GM21529 (cell line): ENCODE measurements around the gene PDZD7.
A peak's percentile ranks its signal among the peaks of the same experiment; 100 is the strongest.

Source experiments
- ATAC-seq: cut with Tn5 transposase; IDR thresholded peaks from one replicate; pipeline ENCODE4 v1.9.1; 2021; ENCODE audit not compliant: unreplicated experiment

PDZD7 gene

DNA sequence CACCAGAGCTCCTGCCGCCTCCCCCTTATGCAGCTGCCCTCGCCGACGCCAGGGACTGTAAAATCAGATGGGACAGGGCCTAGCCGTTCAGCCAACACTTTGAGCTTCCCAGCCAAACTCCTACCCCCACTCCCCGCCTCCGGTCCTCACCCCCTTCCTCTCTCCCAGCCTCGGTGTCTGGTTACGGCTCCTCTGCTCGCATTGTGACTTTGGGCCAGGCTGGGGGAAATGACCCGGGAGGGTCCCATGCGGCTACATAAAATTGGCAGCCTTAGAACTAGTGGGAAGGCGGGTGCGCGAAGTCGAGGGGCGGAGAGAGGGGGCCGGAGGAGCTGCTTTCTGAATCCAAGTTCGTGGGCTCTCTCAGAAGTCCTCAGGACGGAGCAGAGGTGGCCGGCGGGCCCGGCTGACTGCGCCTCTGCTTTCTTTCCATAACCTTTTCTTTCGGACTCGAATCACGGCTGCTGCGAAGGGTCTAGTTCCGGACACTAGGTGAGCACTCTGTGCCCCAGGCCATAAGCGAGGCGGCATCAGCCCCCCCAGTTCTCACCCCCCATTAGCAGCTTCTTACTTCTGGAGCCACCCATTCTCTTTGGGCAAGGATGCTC, 30.8 kb upstream of the PDZD7 start, which contains the start of gene KAZALD1:
Gene KAZALD1, plus strand, starts transcription at position 366 of the 608 bp plus-strand sequence. CDS start 604 bp downstream, outside the sequence.
- ATAC-seq = no peak

DNA sequence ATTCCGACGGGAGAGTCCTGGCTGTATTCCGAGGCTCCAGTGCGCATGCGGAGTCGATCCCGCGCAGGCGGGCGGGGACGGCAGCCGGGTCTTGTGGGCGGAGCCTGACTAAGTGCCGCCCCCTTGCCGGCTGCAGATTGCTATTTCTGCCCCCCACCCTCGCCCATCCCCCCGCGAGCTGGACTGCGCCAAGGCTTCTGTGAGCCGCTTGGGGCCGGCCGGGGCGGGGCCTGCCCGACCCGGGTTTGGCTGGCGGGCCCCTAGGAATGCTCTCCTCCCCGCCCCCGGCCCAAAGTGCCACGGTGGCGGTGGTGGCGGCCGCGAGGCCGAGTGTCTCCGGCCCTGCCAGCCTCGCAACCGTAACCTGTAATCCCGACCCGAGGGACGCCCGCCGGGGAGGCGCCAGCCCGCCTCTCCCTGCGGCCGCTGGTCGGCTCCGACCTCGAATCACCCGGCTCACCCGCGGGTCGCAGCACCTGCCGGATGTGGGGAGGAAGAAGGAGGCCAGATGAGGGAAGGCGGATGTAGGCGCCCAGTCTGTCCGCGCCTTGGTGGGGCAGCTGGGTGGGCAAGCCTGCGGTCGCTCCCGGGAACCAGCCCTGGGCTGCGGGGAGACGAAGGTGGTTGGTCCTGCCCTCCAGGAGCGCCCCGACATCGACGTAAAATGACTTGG, 30.2 kb upstream of the PDZD7 start:
- peak; percentile 56 for ATAC-seq

DNA sequence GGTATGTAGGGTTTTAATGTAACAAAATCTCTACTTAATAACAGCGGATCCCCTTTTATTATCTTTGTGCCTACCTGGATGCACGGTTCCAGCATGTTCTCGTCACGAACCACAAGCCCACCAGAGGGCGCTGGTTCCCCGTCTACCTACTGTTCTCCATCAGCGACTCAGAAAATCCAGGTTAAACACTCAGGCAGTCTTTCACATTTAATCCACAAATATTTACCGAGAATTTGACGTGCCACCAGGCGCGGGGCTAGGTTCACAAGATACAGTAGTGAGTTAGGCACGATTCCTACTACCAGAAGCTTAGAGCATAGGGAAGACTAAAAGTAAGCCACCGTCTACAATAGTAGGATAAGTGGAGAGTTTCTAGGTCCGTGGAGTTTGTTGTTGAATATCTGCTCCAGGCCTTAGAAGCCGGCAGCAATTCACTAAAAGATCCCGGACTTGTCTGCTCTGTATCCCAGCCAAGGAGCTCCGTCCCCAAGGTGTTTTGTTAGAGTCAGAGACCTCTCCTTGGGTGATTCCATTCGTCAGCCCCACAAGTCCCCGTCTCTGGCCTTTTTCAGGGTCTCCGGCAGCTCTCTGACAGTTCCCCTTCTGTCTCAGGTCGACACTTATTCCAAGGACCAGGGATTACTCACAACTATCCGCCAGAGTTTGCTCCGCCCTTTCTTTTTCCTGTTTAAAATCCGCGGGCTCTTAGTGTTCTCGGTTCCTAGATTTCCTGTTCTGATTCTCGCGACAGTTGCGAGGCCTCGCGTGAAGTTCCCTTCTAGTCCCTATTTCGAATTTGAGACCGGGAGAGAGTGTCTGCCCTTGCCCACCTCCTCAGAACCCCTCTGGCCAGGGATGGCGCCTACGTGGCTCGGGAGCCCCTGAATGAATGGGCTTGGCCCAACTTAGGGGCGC, 29.4 kb upstream of the PDZD7 start:
- peak; percentile 44 for ATAC-seq

DNA sequence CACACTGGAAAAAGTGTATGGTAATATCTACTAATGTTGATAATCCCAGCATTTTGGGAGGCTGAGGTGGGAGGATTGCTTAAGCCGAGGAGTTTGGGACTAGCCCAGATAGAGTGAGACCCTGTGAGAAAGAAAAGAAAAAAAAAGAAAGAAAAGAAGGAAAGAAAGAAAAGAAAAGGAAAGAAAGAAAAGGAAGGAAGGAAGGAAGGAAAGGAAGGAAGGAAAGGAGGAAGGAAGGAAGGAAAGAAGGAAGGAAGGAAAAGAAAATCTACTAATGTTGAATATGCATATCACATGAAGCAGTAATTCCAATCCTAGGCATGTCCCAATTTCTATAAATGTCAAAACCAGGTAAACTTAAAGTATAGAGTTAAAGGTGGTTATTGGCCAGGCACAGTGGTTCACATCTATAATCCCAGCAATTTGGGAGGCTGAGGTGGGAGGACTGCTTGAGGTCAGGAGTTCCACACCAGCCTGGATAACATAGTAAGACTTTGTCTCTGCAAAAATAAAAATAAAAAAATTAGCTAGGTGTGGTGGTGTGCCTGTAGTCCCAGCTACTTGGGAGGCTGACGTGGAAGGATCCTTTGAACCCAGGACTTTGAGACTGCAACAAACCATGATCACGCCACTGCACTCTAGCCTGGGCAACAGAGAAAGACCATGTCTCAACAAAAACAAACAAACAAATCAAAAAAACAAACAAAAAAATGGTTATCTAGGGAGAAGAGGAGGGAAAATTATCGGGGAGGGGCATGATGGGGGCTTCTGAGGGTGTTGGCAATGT, 25.6 kb upstream of the PDZD7 start:
- ATAC-seq = no peak

DNA sequence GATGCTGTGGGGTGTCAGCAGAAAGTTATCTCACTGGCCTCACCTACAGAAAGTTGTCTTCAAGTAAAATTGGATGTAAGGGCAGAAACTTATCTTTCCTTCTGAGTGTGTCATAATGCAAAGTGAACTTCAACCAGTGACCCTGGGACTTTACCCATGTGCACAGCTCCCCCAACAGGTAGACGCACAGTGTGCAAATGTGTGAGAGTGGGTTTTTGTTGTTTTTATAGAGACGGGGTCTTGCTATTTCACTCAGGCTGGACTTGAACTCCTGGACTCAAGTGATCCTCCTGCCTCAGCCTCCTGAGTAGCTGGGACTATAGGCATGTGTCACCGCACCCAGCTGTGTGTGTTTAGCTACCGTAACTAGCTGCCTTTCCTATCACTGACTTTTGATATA, 24.5 kb upstream of the PDZD7 start:
- no peak for ATAC-seq

DNA sequence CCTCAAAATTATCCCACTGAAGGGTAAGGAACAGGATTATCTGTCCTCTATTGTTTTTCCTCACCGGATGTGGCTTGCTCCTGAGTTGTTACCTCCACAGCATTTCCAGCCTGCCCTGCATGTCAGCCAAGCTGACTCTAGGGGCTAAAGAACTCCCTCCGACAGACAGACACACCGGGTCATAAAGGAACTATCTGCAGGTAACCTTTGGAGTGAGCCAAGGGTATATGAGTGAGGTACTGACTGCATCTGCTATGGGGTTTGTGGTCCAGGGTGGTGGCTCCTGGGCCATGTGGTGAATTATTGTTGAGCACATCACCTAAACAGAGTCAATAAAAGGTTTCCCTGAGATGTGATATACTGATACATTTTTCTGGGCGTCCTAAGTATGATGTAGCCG, 23.9 kb upstream of the PDZD7 start:
- ATAC-seq = no peak

DNA sequence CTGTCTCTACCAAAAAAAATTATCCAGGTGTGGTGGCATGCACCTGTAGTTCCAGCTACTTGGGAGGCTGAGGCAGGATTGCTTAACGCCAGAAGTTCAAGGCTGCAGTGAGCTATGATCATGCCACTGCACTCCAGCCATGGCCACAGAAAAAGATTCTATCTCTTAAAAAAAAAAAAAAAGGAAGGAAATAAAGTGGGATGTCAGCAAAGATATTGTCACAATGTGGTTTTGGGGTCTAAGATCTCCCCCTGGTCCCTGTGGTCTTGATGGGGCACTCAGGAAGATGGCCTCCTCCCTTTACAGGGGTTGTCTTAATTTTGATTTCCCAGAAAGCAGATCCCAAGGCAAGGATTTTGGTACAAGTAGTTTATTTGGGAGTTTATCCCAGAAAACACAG, 23.4 kb upstream of the PDZD7 start:
- ATAC-seq = no peak

DNA sequence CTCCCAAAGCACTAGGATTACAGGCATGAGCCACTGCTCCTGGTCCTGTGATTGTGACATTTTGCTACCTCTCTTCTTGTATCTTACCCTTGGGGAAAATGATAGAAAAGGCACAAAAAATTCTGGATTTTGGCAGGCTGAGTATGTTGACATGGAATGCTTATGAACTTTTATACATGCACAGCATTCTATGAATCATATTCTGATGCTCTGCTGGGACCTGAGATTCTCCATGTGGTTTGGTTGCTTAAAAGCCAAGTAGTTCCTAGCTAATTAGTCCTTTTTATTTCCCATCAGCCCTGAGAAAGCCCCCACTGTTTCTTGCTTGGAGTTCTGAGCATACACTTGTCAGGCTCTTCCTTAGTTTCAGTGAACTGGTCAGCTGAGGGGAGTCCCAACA, 22.6 kb upstream of the PDZD7 start:
- no peak for ATAC-seq

DNA sequence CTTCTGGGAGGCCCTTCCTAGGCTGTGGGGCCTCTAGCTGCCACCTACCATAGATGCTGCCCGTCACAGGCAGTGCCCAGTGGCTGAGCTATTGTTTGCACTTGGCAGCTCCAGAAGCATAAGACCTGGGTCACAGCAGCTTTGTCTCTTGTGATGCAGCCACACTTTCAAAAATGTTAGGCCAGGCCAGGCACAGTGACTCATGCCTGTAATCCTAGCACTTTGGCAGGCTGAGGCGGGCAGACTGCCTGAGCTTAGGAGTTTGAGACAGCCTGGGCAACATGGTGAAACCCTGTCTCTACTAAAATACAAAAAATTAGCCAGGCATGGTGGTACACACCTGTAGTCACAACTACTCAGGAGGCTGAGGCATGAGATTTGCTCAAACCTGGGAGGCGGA, 21.4 kb upstream of the PDZD7 start:
- ATAC-seq = no peak

DNA sequence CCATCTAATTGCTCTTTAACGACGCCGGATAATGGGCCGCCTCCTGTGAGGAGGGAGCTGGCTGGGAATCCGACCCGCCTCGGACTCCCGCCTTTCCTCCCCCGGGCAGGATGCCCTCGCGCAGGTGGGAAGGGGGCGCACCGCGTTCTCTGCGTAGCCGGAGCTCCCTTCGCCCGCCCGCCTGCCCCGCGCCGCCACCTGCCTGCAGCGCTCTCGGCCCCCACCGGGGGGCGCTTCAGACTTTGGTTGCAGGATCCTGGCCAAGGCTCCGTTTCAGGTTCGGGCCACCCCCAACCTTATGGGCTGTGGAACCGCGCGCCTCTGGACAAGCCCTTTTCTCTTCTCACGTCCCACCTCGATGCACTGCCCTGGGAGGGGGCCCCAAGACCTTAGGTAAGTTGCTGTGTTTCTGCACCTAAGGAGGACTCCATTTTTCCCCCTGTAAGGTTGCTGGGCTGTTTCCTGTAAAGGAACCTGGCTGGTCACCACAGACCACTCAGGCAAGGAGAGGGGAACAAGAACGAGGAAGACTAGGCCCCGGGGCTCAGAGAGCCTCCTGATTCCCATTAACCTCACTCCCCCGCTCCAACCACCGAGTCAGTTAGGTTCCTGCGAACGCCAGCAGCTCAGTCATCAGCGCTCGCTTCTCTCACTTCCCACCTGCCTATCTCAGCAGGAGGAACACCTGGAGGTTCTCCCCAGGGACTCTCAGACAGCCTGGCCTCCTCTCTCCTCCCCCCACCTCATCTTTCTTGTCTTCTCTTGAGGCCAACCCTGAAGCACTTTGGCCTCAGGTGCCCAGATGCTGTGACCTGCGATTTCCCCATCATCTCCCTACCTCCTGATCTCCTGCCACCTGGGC, 19.5 kb upstream of the PDZD7 start:
- ATAC-seq = peak; percentile 80

DNA sequence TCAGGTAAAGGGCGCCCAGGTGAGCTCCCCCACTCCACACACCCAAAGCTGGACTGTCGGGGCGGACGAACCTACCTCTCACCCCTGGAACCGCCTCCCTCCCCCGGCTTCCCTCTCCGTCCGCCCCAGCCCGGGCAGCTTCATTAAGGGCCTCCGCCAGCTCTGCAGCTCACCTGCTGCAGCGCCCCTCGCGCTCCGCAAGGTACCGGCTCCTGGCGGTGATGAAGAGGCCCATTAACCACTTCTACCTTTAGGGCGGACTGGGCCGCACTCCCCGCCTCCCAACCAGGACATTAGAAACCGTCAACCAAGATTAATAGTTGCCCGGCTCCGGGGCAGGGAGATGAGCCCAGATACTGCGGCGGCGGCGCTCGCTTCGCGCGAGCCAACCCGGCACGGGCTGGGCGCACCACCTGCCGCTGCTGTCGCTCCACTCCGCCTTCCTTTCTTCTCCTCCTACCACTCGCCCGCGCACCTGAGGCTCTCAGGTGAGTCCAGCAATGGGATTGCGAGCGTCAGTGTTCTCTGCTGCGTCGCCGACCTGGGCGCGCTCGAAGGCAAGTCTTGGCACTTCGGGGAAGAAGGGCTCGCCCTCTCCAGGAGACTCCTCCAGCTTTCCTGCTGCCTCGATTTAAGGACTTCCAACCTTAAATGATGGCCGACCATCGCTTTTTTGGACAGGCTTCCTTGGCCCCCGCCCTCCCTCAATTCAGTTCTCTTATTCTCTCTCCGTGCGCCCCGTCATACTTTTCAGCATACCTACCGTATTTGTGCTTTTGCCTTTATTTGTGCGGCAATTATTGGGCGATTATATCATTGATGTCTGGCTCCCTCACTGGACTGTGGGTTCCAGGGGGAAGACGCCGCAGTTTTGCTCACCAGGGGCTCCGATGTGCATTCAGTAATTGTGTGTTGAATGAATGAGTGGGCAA, 17.3 kb upstream of the PDZD7 start:
- ATAC-seq = no peak

DNA sequence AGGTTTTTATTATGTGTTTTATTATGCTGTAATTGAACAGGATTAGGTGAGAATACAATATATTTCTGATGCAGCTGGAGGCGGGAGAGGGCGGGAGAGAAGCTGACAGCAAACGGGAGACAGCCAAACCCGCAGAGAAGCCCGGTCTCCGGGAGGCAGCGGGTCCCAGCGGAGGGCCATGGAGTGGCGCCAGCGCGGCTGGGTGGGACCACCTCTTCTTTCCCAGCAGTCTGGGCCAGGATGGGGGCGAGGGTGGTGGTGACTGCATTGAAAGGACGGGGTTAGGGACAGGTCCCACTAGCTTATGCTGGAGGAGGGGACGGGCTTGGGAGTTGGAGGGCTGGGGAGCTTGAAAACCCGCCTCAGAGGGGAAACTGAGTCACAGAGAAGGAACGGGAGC, 16.3 kb upstream of the PDZD7 start:
- no peak for ATAC-seq

DNA sequence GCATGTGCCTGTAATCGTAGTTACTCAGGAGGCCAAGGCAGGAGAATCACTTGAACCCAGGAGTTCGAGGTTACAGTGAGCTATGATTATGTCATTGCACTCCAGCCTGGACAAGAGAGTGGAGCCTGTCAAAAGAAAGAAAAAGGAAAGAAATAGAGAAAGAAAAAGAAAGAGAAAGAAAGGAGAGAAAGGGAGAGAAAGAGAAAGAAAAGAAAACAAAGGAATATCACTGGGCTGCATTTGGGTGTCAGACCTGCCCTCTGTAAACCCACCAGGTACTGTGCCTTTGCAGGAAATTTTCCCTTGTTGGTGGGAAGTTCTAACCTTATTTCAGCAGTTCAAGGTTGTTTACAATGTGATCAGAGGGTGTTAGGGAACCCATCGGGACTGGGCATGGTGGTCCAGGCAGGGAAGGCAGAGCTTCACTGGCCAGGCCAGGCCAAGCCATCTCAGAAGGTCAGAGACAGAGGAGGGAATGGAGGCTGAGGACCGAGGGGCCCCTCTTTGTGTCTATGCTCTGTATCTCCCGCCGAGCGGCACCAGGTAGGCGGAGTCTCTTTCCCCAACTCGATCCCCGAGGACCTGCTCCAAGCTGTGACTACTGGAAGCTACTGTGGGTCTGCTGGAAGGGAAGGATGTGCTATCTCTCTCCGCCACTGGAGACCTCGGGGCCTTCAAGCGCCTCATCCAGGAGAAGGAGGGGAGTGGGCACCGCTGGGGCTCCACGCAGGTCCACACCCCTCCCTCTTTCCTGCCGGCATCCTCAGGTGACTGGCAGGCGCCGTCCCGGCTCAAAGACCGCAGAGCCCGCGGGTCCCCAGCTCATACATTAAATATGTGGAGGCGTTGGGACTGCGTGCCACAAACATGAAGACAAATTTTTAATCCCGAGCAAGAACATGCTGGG, 15.7 kb upstream of the PDZD7 start:
- no peak for ATAC-seq

DNA sequence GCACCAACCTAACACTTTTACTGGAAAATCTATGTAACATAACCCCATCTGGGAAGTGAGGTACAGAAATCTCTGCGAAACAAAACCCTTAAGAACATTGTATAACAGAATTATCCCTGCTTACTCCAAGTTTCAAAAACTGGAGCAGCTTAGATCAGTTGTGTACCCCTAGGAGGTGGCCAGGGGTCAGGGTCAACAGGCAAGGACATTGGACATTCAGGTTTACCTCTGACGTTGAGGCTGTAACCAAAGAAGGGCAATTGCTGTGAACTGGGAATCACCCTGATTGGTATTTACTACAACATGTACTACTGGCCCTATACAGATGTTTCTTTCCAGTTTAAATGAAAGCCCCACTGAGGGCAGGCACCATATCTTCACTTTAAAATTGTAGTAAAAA, 13.2 kb upstream of the PDZD7 start:
- no peak for ATAC-seq

DNA sequence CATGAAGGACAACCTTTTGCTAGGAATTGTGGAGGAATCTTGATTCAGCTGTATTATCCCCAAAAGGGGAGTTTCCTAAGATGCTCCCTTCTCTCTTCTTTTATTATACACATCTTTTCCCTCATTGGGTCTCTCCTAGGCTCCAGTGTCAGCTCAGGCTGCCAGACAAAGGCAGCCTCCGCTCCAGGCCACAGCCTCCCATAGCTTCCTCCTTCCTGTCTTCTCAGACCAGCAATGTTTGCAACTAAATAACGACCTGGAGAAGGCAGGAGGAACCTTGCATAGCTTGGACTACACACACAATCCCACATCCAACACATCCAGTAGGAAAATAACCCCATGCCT, 12.4 kb upstream of the PDZD7 start:
- ATAC-seq = no peak

DNA sequence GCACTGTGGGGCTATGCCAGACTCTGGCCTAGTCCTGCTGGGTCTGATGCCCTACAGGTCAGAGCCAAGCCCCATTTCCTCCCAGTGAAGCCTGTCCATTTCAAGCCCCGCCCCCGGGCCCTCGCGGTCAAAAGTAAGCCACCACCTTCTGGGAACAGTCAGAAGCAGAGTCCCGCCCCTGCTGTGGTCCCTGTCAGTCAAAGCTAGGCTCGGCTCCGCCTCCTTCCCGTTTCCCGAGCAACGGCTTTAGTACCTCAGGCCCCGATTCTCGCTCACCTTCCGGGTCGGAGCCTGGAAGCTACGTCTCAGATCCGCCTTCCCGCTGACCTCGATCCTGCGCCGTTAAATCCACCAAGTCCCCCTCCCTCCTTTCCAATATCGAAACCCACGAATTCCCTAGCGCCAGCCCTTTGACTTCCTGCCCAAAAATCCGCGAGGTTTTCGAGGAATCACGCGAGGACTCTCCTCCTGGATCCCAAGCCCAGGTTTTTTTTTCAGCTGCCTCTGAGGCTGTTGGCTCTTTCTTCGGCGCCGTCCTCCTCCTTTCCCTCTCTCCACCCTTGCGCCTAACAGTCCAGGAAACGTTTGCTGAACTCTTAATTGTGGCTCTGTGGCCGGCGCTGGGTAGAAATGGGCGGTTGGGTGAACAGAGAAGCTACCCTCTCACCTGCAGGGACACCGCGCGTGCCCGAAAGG, 11.9 kb upstream of the PDZD7 start:
- peak; percentile 96 for ATAC-seq

DNA sequence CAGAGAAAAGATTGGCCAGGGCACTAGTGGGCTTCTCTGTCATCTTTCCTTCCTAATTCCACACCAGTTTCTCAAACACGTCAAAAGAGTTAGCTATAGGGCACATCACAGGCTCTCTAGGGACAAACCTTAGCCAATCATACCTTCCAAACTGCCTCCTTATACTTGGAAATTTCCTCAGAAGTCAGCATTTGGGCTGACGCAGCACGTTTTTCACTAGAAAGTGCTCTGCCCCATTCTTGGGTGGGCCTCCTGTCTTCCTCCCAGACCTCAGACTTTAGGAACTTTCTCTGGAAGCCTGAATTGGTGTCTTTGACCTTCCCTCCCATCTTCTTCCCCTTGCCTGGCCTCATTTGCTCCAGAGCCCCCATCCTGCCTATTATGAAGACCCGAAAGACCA, 11.2 kb upstream of the PDZD7 start:
- no peak for ATAC-seq
